Stimulated activated naive CD8-positive, alpha-beta T cell treated with anti-CD3 and anti-CD28 coated beads, Interleukin-15, Interleukin-2, amounts not matched to agents 100 U/mL and 50 U/mL, for 24 hours (primary cell): Measurements from ENCODE around the gene TARM1.

Experiments used
- ATAC-seq: fragments of 150-1000 bp; cut with Tn5 transposase; one replicate; pipeline ENCODE4 v1.10.0; 2021
- DNase-seq: peaks from one replicate; pipeline ENCODE4 v3.0.0; 2021

Gene TARM1

DNA sequence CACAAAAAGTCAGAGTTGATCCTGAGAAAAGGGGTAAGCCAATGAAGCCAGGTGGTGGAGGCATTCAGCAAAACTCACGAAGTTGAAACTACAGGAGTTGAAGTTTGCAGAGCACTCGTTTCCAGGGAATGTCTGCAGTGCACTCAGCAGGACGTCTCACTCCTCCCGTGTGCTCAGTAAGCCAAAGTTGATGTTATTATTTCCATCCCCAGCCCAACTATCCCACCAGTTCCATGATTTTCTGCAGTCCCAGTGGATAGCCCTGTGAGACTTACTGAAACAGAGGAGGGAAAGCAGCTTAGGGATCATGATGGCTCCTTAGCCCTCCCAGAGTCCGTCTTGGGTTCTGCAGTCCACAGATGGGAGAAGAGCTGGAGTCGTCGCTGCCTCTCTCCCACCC lies at the start of gene TARM1:
Gene TARM1, minus strand, starts transcription at position 334 of the 400 bp plus-strand sequence. Its CDS starts 25 bp downstream, at position 309.
- ATAC-seq (no peak), DNase-seq (no peak)

GRCh38 chr19:54129617-54129996 lies 48.4 kb upstream of the TARM1 start:
- DNase-seq (no peak), ATAC-seq (no peak)

- no peak for ATAC-seq
- no peak for DNase-seq
Observed at GRCh38 chr19:54128796-54129616, 47.8 kb upstream of the TARM1 start.

DNA sequence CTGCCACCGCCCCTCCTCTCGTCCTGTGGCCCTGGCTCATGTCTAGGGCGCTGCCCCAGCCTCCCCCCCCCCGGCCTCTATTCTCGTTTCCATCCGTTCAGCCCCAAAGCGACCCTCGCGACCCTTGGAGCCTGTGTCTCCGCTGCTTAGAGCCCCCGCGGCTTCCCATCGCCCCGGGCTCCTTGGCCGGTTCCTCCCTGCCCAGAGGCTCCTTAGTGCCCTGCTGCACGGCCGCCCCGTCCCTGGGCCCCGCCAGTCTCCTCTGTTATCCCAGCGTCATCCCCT lies 47.2 kb upstream of the TARM1 start:
- ATAC-seq: no peak

GRCh38 chr19:54127688-54128440 lies 46.7 kb upstream of the TARM1 start:
- ATAC-seq (no peak), DNase-seq (no peak)

More for the DNA sequence above, 47.2 kb upstream of the TARM1 start:
- DNase-seq: no peak

DNA sequence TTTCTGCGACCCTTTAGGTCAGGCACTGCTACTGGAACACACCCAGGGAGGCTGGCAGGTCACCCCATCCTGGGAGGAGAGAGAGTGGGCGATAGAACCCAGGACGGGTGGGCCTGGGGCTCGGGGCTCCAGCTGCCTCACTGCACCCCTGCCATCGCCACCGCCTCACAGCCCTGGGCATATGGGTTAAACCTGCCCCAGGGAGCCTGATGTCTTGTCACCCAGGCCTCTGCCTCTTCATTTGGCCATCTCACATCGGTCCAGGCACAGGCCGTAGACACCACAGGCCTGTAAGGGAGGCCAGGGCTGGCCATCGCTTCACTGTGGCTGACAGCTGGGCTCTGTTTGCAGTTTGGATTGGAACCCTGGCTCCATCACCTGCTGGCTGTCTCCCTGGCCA lies 44.5 kb upstream of the TARM1 start:
- ATAC-seq (no peak), DNase-seq (no peak)

GRCh38 chr19:54124393-54124792 lies 43.2 kb upstream of the TARM1 start:
- ATAC-seq (no peak), DNase-seq (no peak)

DNA sequence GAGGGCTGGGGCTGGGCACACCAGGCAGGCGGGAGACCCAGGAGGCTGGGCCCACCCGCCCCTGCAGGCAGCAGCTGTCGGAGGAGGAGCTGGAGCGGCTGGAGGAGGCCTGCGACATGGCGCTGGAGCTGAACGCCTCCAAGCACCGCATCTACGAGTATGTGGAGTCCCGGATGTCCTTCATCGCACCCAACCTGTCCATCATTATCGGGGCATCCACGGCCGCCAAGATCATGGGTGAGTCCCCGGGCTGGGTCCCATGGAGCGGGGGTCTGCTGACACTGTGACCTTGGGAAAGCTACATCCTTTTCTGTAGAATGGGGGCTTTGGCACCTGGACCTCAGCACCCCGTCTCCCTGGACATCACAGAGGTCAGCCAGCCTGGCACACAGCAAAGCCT lies 42.5 kb upstream of the TARM1 start:
- DNase-seq (no peak), ATAC-seq (no peak)

DNA sequence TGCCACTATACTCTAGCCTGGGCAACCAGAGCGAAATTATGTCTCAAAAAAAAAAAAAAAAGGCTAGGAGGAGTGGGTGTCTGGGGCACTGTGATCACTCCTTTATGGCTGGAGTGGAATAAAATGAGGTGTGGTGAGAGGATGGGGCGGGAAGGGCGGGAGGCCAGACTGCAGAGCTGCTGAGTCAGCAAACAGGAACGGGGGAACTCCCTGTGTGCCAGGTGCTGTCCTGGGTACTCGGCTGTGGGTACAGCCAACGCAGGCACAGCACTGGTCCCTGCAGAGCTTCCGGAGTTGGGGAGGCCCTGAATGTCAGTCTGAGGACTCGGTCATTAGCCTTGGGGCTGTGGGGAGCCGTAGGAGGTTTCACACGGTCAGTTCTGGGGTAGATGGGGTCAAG lies 40.1 kb upstream of the TARM1 start:
- ATAC-seq (no peak), DNase-seq (no peak)

GRCh38 chr19:54115109-54116063 lies 34.2 kb upstream of the TARM1 start, which contains the start of the genes PRPF31 and TFPT:
Gene PRPF31, plus strand, starts transcription at chr19:54115754. Its CDS starts 2,525 bp downstream, at chr19:54118279.
Gene TFPT, minus strand, starts transcription at chr19:54115657. Its CDS starts 388 bp downstream, at chr19:54115269.
- DNase-seq: peak; percentile 96
- ATAC-seq: peak; percentile 94

DNA sequence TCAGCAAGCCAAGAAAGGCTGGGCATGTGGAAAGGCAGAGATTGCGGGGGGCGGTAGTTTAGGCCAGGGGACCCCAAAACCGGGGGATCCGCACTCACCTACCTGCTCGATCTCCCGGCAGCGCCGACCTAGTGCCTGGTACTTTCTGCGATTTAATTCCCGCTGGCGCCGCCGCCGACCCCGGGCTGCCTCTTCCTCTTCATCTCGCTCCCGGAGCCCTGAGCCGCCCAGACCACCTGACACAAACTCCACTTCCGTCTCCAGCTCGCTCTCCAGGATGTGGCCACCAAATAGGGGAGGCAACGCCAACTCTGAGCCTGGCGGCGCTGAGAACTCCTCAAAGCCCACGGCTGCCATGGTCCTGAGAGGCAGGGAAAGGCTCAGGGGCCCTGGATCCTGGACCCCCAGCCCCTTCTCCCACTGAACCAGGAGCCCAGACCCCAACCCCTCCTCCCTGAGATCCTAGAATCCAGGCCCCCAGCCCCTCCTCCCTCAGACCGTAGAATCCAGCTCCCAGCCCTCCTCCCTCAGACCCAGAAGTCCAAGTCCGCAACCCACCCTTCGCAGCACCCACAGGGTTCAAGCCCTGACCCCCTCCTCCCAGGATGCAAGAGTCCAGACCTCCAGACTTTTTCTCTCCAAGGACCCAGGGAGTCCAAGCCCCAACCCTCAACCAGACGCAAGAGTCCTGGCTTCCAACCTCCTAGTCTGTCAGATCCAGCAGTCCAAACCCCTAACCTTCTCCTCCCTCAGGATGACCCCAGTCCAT lies 33.4 kb upstream of the TARM1 start:
- DNase-seq (peak; percentile 62), ATAC-seq (peak; percentile 47)

GRCh38 chr19:54109651-54110050 lies 28.5 kb upstream of the TARM1 start:
- DNase-seq (no peak), ATAC-seq (peak; percentile 64)

GRCh38 chr19:54108496-54108895 lies 27.3 kb upstream of the TARM1 start:
- DNase-seq (no peak), ATAC-seq (no peak)

DNA sequence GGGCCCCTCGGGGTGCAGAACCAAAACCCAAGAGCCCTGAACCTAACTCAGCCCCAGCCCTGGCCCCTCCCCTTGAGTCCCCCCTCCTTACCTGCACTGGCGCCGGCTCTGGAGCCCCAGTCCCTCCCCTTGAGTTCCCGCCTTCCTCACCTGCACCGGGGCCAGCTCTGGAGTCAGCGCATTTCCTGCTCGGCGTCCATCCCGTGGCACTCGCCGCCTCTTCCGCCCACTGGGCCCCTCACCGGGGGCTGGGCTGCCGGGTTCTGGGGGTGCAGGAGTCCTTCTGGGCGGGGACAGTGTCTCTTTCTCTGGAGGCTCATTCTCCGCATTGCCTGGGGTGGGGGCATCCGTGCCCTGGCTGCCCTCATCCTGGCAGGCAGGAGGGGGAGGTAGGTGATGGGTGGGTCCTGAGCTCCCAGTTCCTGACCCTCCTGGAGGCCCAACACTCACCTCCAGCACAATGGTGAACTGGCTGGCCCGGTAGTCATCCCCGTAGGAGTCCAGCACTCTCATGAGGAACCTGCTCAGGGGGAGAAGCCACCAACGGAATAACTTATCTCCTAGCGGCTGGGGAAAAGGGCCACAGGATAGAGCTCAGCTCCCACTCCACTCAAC lies 26.8 kb upstream of the TARM1 start:
- no peak for DNase-seq

GRCh38 chr19:54106716-54107115 lies 25.6 kb upstream of the TARM1 start:
- DNase-seq (peak; percentile 3), ATAC-seq (no peak)

More for the DNA sequence above, 26.8 kb upstream of the TARM1 start:
- ATAC-seq: no peak

DNA sequence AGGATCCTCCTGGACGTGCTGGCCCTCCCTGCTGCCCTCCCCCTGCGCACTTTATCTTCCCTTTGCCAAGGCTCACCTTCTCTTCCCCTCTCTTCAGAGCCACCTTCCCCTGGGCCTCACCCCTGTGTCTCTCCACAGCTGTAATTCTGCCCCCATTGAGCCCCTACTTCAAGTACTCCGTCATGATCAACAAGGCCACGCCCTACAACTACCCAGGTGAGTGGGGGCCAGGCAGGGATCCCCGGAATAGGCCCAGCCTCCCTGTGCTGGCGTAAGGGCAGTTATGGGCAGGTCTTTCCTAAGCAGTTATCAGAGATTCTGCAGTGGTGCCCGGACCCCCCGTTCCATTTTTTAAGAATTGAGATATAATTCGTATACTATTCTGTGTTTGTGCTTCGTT lies 24.6 kb upstream of the TARM1 start:
- DNase-seq: peak; percentile 4

DNA sequence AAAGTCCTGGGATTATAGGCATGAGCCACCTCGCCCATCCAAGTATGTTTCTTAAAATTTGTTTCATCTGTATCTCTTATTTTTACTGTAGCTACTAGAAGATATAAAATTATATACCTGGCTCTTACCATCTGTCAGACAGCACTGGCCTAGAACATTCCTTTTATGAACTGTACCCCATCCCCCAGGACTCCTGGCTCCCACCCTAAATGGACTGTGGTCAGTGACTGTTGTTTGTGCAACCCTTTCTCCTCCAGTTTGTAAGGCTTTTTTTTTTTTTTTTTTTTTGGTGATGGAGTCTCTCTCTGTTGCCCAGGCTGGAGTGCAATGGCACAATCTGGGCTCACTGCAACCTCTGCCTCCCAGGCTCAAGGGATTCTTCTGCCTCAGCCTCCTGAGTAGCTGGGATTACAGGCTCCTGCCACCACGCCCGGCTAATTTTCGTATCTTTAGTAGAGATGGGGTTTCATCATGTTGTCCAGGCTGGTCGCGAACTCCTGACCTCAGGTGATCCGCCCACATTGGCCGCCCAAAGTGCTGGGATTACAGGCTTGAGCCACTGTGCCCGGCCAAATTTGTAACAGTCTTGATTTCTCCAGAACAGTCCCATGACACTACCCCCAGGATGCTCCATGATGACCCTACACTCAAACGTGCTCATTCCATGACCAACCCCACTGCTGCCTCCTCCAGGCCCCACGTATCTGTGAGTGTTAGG lies 24.0 kb upstream of the TARM1 start:
- ATAC-seq: no peak
- peak; percentile 3 for DNase-seq

More for the DNA sequence above, 24.6 kb upstream of the TARM1 start:
- ATAC-seq: no peak

- DNase-seq (peak; percentile 97), ATAC-seq (peak; percentile 98)
Observed at GRCh38 chr19:54102421-54103169, 21.4 kb upstream of the TARM1 start, which contains the start of gene NDUFA3. Gene NDUFA3, plus strand, starts transcription at chr19:54102855. Its CDS starts 24 bp downstream, at chr19:54102879.

DNA sequence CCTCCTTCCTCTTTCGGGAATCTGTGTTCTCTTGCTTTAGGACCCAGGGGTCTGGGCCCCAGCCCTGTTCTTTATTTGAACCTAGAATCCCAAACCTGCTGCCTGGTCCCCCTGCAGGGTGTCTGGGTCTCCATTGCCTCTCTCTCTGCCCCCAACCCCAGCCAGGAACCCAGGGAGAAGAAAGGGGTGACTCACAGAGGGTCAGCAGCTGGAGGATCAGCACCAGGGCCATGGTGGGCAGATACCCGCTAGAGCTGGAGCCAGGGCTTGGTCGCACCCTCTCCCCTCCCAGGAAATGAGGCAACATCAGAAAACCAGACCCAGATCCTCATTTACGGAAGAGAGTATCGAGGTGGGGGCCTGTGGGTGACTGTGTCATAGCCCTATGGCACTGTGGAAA lies 19.4 kb upstream of the TARM1 start, which contains the start of gene OSCAR:
Gene OSCAR, minus strand, starts transcription at position 243 of the 400 bp plus-strand sequence. Its CDS starts 11 bp downstream, at position 232.
- ATAC-seq: no peak
- no peak for DNase-seq
